Cardiac muscle cell (in vitro differentiated cells and primary cell): ENCODE data around the gene CTU2. TPM values are rescaled to one million over a fixed set of nuclear protein-coding genes. Genes with fewer than 3 reads are reported as not detected.

Source experiments
- DNase-seq, 2 donors: peaks; one replicate each; pipeline versions ENCODE4 v3.0.0 to v3.0.0-alpha.2; 2010 to 2017; ENCODE audit warnings: low read depth in 1 of 2, low spot score in 1 of 2
- H3K27ac ChIP-seq: fragments of 200-600 bp; sonication (generic); 2 replicates; pipeline ENCODE4 v1.5.1; 2016
- H3K27me3 ChIP-seq: fragments of 200-600 bp; sonication (generic); 2 replicates; pipeline ENCODE4 v1.6.0; 2016; ENCODE audit warnings: control low read depth
- H3K36me3 ChIP-seq: fragments of 200-600 bp; sonication (generic); 2 replicates; pipeline ENCODE4 v1.5.1; 2016; ENCODE audit warnings: control low read depth
- H3K4me1 ChIP-seq: fragments of 200-600 bp; sonication (generic); 2 replicates; pipeline ENCODE4 v1.8.1; 2017; ENCODE audit warnings: low read depth, mild to moderate bottlenecking, mixed run types
- H3K4me3 ChIP-seq: fragments of 200-600 bp; sonication (generic); 2 replicates; pipeline ENCODE4 v1.5.1; 2016; ENCODE audit warnings: mild to moderate bottlenecking
- H3K9me3 ChIP-seq: fragments of 200-600 bp; sonication (generic); 2 replicates; pipeline ENCODE4 v1.5.1; 2017; ENCODE audit warnings: low read depth, mild to moderate bottlenecking, control low read depth
- CTCF ChIP-seq: IDR thresholded peaks from 2 replicates; pipeline ENCODE4 v1.5.1; 2012; ENCODE audit warnings: low read depth, mild to moderate bottlenecking, low read length
- polyA plus RNA-seq: library from polyadenylated mRNA; unstranded; fragments of >200 nt; fragmentation: Nextera tagmentation; extraction: Ambion mirVana; gene quantifications from 2 replicates; pipeline ENCODE4 v1.2.1, GENCODE V29; 2016
- total RNA-seq: library from RNA; depleted of rRNA; stranded (reverse); fragments of >200 nt; gene quantifications from 2 replicates; pipeline ENCODE4 v1.2.3, GENCODE V29; 2016

CTU2 gene
- total and polyA plus RNA-seq, 2 experiments from 2014 or later: 9.2 to 10.8 TPM

GRCh38 chr16:88736088-88736487, 29.8 kb downstream of the CTU2 start:
- peaks cover 5% of the 10 kb centered on the region for H3K36me3 ChIP-seq
- no peak for TF ChIP-seq CTCF
- H3K27me3 ChIP-seq: no peaks in the 10 kb centered on the region
- no peaks in the 10 kb centered on the region for H3K9me3 ChIP-seq
- no peak overlapping the region for H3K27ac ChIP-seq
- no peaks in the 10 kb centered on the region for H3K4me1 ChIP-seq
- no peak overlapping the region for H3K4me3 ChIP-seq
- no peak for DNase-seq

GRCh38 chr16:88736496-88736895, 30.2 kb downstream of the CTU2 start:
- no peak for TF ChIP-seq CTCF
- peaks cover 5% of the 10 kb centered on the region for H3K36me3 ChIP-seq
- no peak overlapping the region for H3K4me3 ChIP-seq
- H3K27me3 ChIP-seq: no peaks in the 10 kb centered on the region
- DNase-seq: no peak
- no peak overlapping the region for H3K27ac ChIP-seq
- no peaks in the 10 kb centered on the region for H3K4me1 ChIP-seq
- H3K9me3 ChIP-seq: no peaks in the 10 kb centered on the region

- Histone ChIP-seq H3K4me3 (no peak overlapping the region), H3K27ac (no peak overlapping the region), H3K36me3 (peaks cover 5% of the 10 kb centered on the region), H3K27me3 (no peaks in the 10 kb centered on the region), H3K4me1 (no peaks in the 10 kb centered on the region), H3K9me3 (no peaks in the 10 kb centered on the region)
- TF ChIP-seq CTCF: peak; percentile 97
- DNase-seq: peak; percentile 80 to 86
Observed at GRCh38 chr16:88737298-88738150, 31.2 kb downstream of the CTU2 start.

GRCh38 chr16:88738151-88739084, 32.1 kb downstream of the CTU2 start:
- DNase-seq: no peak
- Histone ChIP-seq H3K4me3 (no peak overlapping the region), H3K27ac (no peak overlapping the region), H3K4me1 (no peaks in the 10 kb centered on the region), H3K9me3 (no peaks in the 10 kb centered on the region), H3K27me3 (no peaks in the 10 kb centered on the region), H3K36me3 (no peaks in the 10 kb centered on the region)
- TF ChIP-seq CTCF: no peak

GRCh38 chr16:88739139-88739976, 33.1 kb downstream of the CTU2 start:
- H3K9me3 ChIP-seq: no peaks in the 10 kb centered on the region
- H3K27me3 ChIP-seq: no peaks in the 10 kb centered on the region
- TF ChIP-seq CTCF: no peak
- H3K4me1 ChIP-seq: no peaks in the 10 kb centered on the region
- DNase-seq: no peak
- H3K36me3 ChIP-seq: no peaks in the 10 kb centered on the region
- H3K4me3 ChIP-seq: no peak overlapping the region
- no peak overlapping the region for H3K27ac ChIP-seq
